KOPT-K1 (cell line): ENCODE measurements around the gene SCAI.
A peak's percentile ranks its signal among the peaks of the same experiment; 100 is the strongest.
"Not testable (repeated sequence)": the region's sequence is repeated elsewhere in the genome, so short reads cannot be mapped to it uniquely, and the experiment has no call there.

Experiments
- H3K27ac ChIP-seq: fragments of 200-600 bp; sonication (generic); 2 replicates; pipeline ENCODE4 v1.5.1; 2016; ENCODE audit warnings: antibody characterized with exemption, mild to moderate bottlenecking, low read depth, low read length; ENCODE audit not compliant: poor library complexity, severe bottlenecking
- H3K36me3 ChIP-seq: fragments of 200-600 bp; sonication (generic); 2 replicates; pipeline ENCODE4 v1.5.1; 2017; ENCODE audit warnings: antibody characterized with exemption, mild to moderate bottlenecking, low read length, moderate library complexity; ENCODE audit not compliant: insufficient read depth
- H3K9me3 ChIP-seq: fragments of 200-600 bp; sonication (generic); 2 replicates; pipeline ENCODE4 v1.5.1; 2017; ENCODE audit warnings: antibody characterized with exemption, low read length, mild to moderate bottlenecking; ENCODE audit not compliant: insufficient read depth, poor library complexity, severe bottlenecking

The SCAI gene

GRCh38 chr9:124940894-124941678, 202.2 kb downstream of the SCAI start, which contains the start of gene GOLGA1:
Gene GOLGA1, minus strand, starts transcription at chr9:124941083. Its CDS starts 2,372 bp downstream, at chr9:124938711.
- H3K36me3 ChIP-seq = peaks cover 16% of the 10 kb centered on the region
- H3K27ac ChIP-seq = peak within 1 kb of the TSS; percentile 92
- no peaks in the 10 kb centered on the region for H3K9me3 ChIP-seq

- Histone ChIP-seq H3K27ac (peak overlapping the region; percentile 92), H3K36me3 (peaks cover 22% of the 10 kb centered on the region), H3K9me3 (no peaks in the 10 kb centered on the region)
These were observed 202.8 kb downstream of the SCAI start for GRCh38 chr9:124940521-124940893.

- Histone ChIP-seq H3K36me3 (peaks cover 28% of the 10 kb centered on the region), H3K27ac (peak overlapping the region; percentile 92), H3K9me3 (no peaks in the 10 kb centered on the region)
These were observed 203.4 kb downstream of the SCAI start for GRCh38 chr9:124939944-124940343.

GRCh38 chr9:124934290-124934689, 209.0 kb downstream of the SCAI start:
- Histone ChIP-seq H3K27ac (no peak overlapping the region), H3K9me3 (no peaks in the 10 kb centered on the region), H3K36me3 (peaks cover 76% of the 10 kb centered on the region)

- peaks cover 84% of the 10 kb centered on the region for H3K36me3 ChIP-seq
- H3K27ac ChIP-seq = no peak overlapping the region
- H3K9me3 ChIP-seq = no peaks in the 10 kb centered on the region
These were observed 211.0 kb downstream of the SCAI start for GRCh38 chr9:124932333-124932732.

- Histone ChIP-seq H3K27ac (no peak overlapping the region), H3K36me3 (peaks cover 83% of the 10 kb centered on the region), H3K9me3 (no peaks in the 10 kb centered on the region)
These were observed 213.9 kb downstream of the SCAI start for GRCh38 chr9:124929464-124929863.

- H3K36me3 ChIP-seq = peaks cover 82% of the 10 kb centered on the region
- no peaks in the 10 kb centered on the region for H3K9me3 ChIP-seq
- no peak overlapping the region for H3K27ac ChIP-seq
These were observed 215.2 kb downstream of the SCAI start for GRCh38 chr9:124928116-124928515.

GRCh38 chr9:124920394-124920793, 222.9 kb downstream of the SCAI start:
- not testable (repeated sequence) for H3K9me3 ChIP-seq, H3K27ac ChIP-seq
- H3K36me3 ChIP-seq = peaks cover 61% of the 10 kb centered on the region

- Histone ChIP-seq H3K27ac (no peak overlapping the region), H3K9me3 (no peaks in the 10 kb centered on the region), H3K36me3 (peaks cover 70% of the 10 kb centered on the region)
These were observed 228.4 kb downstream of the SCAI start for GRCh38 chr9:124914753-124915405.

- Histone ChIP-seq H3K27ac (no peak overlapping the region), H3K36me3 (peaks cover 57% of the 10 kb centered on the region), H3K9me3 (no peaks in the 10 kb centered on the region)
These were observed 229.9 kb downstream of the SCAI start for GRCh38 chr9:124913378-124913777.

GRCh38 chr9:124911766-124912165, 231.6 kb downstream of the SCAI start:
- Histone ChIP-seq H3K27ac (no peak overlapping the region), H3K36me3 (peaks cover 65% of the 10 kb centered on the region), H3K9me3 (no peaks in the 10 kb centered on the region)

- H3K36me3 ChIP-seq = peaks cover 48% of the 10 kb centered on the region
- H3K27ac ChIP-seq = no peak overlapping the region
- no peaks in the 10 kb centered on the region for H3K9me3 ChIP-seq
These were observed 235.2 kb downstream of the SCAI start for GRCh38 chr9:124908098-124908497.

- Histone ChIP-seq H3K36me3 (peaks cover 48% of the 10 kb centered on the region), H3K27ac (no peak overlapping the region), H3K9me3 (no peaks in the 10 kb centered on the region)
These were observed 236.4 kb downstream of the SCAI start for GRCh38 chr9:124906966-124907365.

- H3K9me3 ChIP-seq = no peaks in the 10 kb centered on the region
- H3K36me3 ChIP-seq = peaks cover 63% of the 10 kb centered on the region
- no peak overlapping the region for H3K27ac ChIP-seq
These were observed 243.5 kb downstream of the SCAI start for GRCh38 chr9:124899845-124900244.

- Histone ChIP-seq H3K27ac (no peak overlapping the region), H3K9me3 (no peaks in the 10 kb centered on the region), H3K36me3 (peaks cover 69% of the 10 kb centered on the region)
These were observed 245.5 kb downstream of the SCAI start for GRCh38 chr9:124897570-124898460.
